H7 (cell line): Measurements from ENCODE around the gene FBXW8. TPM values are rescaled to one million over a fixed set of nuclear protein-coding genes. Genes with fewer than 3 reads are reported as not detected.

Source experiments
- DNase-seq: peaks from one replicate; pipeline ENCODE4 v3.0.0; 2012
- H3K27me3 ChIP-seq: 2 replicates; pipeline ENCODE4 v1.6.0; 2011; ENCODE audit warnings: mild to moderate bottlenecking, low read length; ENCODE audit not compliant: control insufficient read depth, insufficient read depth
- H3K36me3 ChIP-seq: replicated peaks from 2 replicates; pipeline ENCODE4 v1.5.1; 2011; ENCODE audit warnings: low read length; ENCODE audit not compliant: control insufficient read depth, insufficient read depth
- H3K4me3 ChIP-seq: 2 replicates; pipeline ENCODE4 v1.5.1; 2011; ENCODE audit warnings: low read depth, mild to moderate bottlenecking, control low read depth, low read length, moderate library complexity; ENCODE audit not compliant: insufficient read depth
- total RNA-seq: library from RNA; depleted of rRNA; stranded (reverse); fragments of >200 nt; shearing (Covaris generic); gene quantifications from 2 replicates; pipeline ENCODE4 v1.2.3, GENCODE V29; 2014

Gene FBXW8
- total RNA-seq, 1 experiment from 2014 or later: 10.4 TPM

DNA sequence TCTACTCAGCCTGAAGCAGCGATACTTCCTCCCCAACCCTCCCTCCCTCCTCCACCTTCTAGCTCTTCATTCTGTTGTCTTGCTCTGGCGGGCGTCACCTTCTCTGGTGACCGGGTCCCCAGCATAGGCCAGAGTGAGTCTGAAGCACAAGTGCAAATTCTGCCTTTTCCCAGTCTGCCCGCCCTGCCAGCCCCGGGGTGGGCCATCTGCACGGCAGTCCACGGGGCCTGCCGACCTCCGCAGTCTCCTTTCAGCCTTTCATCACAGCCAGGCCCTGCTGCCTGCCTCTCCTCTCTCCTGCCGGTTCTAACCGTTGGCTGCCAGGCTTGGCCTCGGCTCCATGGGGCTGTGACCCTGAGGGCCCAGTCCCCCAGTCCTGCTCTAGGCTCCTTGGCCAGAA is 129.7 kb downstream of the FBXW8 start:
- Histone ChIP-seq H3K36me3 (no peaks in the 10 kb centered on the region), H3K27me3 (no peaks in the 10 kb centered on the region), H3K4me3 (no peak overlapping the region)
- peak; percentile 68 for DNase-seq

DNA sequence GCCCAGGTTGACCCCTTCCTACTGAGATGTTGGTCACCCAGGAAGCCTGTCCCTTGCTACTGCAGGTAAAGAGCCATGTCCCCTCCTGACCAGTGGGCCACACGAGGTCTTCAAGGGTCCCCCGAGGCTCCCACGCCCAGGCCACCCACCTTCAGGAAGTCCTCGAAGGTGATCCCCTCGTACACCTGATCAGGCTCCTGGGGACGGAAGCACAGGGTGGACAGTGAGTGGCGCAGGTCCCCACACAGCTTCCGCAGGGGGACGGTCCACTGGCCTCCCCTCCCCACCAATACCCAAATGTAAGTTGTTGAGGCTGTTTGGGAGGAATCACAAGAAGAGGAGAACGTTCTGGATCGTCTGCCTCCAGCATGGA is 131.0 kb downstream of the FBXW8 start:
- Histone ChIP-seq H3K27me3 (no peaks in the 10 kb centered on the region), H3K4me3 (no peak overlapping the region), H3K36me3 (no peaks in the 10 kb centered on the region)
- no peak for DNase-seq

DNA sequence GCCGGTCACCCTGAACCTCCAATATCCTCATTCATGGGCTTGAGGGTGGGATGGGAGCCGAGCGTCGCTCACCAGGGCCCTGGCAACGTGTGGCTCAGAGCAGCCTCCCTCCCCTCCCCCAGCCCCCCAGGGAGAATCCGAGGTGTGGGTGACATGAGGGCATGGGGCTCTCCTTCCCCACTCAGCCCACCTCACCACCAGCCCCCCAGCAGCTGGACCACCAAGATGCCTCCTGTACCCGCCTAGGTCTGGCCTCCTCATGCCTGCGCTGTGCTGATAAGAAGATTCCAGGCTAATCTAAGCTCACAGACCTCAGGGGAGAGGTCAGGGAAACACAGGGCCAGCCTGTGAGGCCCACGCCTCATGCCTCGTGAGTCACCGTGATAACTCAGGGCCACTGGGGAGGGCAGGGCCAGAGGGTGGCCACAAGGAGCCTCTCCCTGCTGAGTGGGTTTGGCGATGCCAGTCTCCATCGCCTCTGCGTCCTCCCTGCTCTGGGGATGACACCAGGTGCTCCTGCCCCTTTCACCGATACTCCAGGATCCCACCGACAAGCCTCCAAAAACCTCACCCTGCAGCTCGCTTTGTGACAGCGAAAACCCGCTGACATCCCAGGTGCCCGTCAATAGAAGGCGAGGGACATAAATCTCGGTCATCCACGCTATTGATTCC is 131.6 kb downstream of the FBXW8 start:
- H3K36me3 ChIP-seq: no peaks in the 10 kb centered on the region
- no peak for DNase-seq
- no peak overlapping the region for H3K4me3 ChIP-seq
- H3K27me3 ChIP-seq: no peaks in the 10 kb centered on the region

DNA sequence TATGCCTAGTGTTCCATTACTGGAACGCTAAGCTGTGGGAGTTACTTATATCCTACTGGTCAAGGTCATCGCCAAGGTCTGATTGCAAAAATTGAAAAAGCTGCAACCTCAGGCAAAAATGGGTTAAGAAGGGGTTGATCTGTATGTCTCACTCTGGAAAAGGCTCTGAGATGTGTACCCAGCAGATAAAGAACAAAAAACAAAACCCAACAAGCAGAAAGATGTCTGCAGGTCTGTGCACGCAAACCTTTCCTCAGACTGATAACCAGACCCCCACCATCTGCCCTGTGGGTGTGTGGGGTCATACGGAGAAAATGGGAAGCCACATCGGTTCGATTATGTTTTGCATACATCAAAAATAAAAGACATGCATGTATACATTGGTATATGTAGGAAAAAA is 132.1 kb downstream of the FBXW8 start:
- H3K36me3 ChIP-seq: no peaks in the 10 kb centered on the region
- no peak overlapping the region for H3K4me3 ChIP-seq
- no peaks in the 10 kb centered on the region for H3K27me3 ChIP-seq
- no peak for DNase-seq

DNA sequence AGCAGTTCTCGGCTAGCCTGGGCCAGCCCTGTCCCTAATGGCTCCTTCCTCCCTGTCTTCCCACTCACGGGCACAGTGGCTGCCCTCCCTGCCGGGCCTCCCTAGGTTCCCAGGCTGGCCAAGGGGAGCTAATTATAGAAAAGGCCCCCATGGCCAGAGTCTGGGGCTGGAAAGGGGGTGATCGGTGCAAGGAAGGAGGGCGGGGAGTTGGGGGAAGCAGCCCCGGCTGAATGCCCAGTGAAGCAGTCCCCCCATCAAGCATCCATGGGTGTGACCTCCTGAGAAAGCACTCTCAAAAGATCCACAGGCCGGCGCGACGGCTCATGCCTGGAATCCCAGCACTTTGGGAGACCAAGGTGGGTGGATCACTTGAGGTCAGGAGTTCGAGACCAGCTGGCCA is 133.6 kb downstream of the FBXW8 start:
- Histone ChIP-seq H3K27me3 (no peaks in the 10 kb centered on the region), H3K36me3 (no peaks in the 10 kb centered on the region)
- no peak for DNase-seq

DNA sequence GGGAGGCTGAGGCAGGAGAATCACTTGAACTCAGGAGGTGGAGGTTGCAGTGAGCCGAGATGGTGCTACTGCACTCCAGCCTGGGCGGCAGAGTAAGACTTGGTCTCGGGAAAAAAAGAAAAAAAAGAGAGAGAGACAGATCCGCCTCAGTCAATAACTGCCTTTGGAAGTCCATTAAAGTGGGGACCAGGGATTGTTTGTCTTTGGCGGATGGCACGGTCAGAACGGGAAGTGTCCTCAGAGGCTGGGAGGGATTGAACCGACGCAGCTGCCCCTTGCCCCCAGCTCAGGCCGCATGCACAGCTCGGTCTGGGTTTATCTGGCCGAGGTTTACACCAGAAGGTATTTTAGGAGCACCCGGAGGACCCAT is 134.0 kb downstream of the FBXW8 start:
- H3K36me3 ChIP-seq: no peaks in the 10 kb centered on the region
- H3K27me3 ChIP-seq: no peaks in the 10 kb centered on the region
- no peak overlapping the region for H3K4me3 ChIP-seq
- DNase-seq: no peak

More for the DNA sequence above, 133.6 kb downstream of the FBXW8 start:
- H3K4me3 ChIP-seq: no peak overlapping the region

DNA sequence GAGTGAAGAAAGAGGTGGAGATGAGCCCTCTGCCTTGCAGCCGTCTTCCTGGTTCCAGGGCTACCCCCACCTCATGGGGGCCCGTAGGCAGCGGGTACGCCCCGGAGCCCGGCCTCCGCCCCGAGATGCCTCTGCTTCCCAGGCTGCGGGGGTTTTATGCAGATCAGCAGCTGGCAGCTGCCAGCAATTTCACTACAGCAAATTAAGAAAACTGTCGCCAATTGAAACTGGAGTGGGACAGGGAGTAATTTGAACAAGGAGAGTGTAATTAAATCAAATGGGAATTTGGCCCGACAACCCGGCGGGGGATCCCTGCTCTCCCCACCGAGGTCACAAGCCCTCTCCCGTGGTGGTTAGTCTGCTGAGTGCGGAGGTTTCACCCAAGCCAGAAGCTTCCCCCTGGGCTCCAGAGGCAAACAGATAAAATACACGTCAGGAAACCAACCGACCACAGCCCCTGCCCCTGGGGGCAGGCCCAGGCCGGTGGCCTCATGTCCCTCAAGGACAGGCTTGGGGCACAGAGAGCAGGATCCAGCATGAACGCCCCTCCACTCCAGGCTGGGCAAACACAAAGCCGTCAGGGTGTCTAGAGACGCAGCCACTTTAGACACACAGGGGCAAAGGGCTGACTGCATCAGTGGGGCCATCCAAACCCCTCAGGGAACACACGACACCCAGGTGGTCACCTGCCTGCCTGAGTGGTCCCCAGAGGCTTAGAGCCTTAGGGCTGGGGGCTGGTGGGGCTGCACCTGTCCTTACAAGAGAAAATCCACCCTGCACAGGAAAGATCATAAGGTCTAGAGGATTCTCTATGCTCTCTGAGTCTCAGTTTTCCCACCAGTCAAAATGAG is 134.6 kb downstream of the FBXW8 start:
- Histone ChIP-seq H3K27me3 (no peaks in the 10 kb centered on the region), H3K36me3 (no peaks in the 10 kb centered on the region), H3K4me3 (no peak overlapping the region)
- DNase-seq: peak; percentile 71

DNA sequence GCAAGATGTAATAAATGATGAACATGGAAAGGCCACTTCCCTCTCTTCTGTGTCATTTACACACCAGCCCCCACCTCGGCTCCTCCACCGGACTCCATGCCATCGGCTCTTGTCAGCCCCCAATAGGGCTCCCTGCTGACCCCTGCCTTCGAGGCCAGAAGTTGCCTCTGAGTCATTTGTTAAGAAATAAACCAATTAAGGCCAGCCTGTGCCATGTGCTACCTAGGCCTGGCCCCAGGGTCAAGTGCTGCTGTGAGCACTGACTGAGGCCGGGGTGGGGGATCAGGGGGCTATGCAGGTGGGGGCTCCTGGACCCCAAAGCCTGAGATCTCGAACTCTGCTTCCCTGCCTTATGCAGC is 135.2 kb downstream of the FBXW8 start:
- peak; percentile 80 for DNase-seq
- Histone ChIP-seq H3K36me3 (no peaks in the 10 kb centered on the region), H3K4me3 (no peak overlapping the region), H3K27me3 (no peaks in the 10 kb centered on the region)

DNA sequence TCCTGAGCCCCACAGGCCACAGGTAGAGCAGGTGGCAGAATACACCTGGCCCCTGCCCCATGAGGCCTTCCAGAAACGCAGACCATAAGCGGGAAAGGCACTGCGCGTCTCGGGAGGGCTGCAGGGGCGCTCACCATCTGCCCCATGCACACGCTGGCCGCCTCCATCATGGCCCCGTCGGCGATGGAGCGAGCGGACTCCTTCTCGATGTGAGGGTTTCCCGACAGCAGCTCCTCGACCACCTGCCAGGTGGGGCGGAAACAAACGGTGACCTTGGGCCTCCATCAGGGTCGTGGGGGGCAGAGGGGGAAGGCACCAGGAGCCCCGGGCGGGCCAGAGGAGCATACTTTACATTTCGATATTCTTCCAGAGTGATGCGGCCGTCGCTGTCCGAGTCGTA is 135.7 kb downstream of the FBXW8 start:
- Histone ChIP-seq H3K36me3 (no peaks in the 10 kb centered on the region), H3K4me3 (no peak overlapping the region), H3K27me3 (no peaks in the 10 kb centered on the region)
- no peak for DNase-seq

DNA sequence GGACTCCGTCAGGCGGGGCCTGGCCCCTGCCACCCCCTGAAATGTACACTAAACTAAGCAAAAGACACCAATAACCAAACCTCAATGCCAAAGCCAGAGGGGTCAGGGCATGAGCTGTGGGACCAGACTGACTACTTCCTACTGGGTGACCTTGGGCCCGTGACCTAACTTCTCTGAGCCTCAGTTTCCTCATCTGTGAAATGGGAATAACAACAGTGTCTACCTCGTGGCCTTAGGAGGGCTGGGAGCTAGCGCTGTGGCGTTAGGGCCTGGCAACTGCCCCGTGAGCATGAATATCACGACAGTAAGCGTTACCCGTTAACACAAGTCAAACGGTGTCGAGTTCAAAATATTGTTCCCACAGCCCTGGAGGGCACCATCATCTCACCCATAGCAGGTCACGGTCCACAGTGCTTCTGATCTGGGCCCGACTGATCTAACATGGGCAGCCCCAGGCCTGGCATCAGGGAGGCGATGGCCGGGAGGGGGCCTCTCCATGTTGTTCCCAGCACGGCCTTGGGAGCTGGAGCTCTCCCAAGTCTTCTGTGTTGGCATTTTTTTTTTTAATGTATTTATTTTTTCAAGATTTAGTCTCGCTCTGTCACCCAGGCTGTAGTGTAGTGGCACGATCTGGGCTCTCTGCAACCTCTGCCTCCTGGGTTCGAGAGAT is 136.2 kb downstream of the FBXW8 start:
- Histone ChIP-seq H3K4me3 (no peak overlapping the region), H3K36me3 (no peaks in the 10 kb centered on the region), H3K27me3 (no peaks in the 10 kb centered on the region)
- no peak for DNase-seq

DNA sequence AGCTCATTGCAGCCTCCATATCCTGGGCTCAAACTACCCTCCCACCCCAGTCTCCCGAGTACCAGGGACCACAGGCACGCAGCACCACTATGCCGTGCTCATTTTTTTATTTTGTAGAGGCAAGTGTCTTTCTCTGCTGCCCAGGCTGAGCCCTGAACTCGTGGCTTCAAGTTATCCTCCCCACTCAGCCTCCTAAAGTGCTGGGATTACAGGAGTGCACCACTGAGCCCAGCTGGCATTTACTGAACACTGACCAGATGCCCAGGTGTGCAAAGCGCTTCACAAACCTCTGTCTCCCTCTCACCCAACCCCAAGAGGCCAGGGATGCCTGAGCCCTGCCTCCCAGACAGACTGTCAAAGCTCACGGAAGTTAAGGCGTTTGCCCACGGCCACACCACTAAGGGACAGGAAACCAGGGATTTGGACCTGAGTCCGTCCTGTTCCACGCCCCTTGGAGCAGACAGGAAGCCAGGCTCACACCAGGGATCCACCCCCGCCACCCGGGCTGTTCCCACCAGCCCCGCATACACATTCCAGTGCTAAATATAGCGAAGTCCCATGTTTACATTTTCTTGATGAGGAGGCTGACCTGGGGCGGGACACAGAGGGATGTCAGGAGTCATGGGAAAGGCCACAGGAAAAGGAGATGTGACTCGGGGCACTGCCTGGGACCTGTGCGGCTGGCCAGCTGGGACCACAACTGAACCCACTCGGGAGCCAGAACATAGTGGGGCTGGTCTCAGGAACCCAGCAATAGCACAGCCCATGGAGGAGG is 137.2 kb downstream of the FBXW8 start:
- Histone ChIP-seq H3K36me3 (no peaks in the 10 kb centered on the region), H3K27me3 (no peaks in the 10 kb centered on the region), H3K4me3 (no peak overlapping the region)
- peak; percentile 70 for DNase-seq

DNA sequence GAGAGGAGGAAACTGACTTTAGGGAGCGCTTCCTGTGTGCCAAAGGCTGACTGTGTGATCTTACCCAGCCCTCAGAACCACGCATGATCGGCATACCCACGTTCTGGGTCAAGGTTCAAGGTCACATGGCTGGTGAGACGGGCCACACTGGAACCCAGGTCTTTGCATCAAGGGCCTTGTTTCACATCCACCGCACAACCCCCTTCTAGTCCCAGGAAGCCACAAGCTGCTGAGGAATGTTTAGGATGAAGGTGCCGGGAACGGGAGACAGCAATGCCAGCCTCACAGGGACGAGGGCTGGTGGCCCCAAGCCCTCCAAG is 137.8 kb downstream of the FBXW8 start:
- H3K27me3 ChIP-seq: no peaks in the 10 kb centered on the region
- H3K4me3 ChIP-seq: no peak overlapping the region
- peak; percentile 45 for DNase-seq
- H3K36me3 ChIP-seq: no peaks in the 10 kb centered on the region

DNA sequence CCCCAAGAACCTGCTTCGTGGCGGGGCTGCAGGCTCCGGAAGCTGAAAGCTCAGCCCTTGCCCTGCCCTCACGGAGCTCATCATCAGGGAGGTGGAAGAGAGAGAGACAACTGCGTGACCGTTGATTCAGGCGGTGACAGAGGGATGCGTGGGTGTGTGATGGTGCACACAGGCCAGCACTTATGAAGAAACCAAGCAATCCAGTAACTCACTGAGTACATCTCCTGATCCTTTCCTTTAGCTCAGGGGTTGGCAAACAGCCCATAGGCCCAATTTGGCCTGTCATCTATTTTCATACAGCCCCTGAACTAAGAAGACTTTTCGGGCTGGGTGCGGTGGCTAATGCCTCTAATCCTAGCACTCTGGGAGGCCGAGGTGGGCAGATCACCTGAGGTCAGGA is 138.5 kb downstream of the FBXW8 start:
- no peaks in the 10 kb centered on the region for H3K27me3 ChIP-seq
- DNase-seq: no peak
- no peak overlapping the region for H3K4me3 ChIP-seq
- no peaks in the 10 kb centered on the region for H3K36me3 ChIP-seq

DNA sequence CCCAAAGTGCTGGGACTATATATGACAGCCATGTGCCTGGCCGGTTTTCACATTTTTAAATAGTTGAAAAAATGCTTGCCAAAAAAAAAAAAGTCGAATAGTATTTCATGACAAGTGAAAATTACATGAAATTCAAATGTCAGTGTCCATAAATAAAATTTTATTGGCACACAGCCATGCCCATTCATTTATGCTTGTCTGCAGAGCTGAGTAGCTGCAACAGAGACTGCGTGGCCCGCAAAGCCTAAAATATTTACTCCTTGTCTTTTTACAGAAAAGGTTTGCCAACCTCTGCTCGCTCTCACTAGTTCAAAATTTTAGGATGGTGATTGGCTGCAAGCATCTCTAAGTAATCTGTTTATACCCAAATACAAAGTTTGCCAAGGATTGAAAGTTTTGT is 139.3 kb downstream of the FBXW8 start:
- DNase-seq: no peak
- Histone ChIP-seq H3K27me3 (no peaks in the 10 kb centered on the region), H3K36me3 (no peaks in the 10 kb centered on the region), H3K4me3 (no peak overlapping the region)

DNA sequence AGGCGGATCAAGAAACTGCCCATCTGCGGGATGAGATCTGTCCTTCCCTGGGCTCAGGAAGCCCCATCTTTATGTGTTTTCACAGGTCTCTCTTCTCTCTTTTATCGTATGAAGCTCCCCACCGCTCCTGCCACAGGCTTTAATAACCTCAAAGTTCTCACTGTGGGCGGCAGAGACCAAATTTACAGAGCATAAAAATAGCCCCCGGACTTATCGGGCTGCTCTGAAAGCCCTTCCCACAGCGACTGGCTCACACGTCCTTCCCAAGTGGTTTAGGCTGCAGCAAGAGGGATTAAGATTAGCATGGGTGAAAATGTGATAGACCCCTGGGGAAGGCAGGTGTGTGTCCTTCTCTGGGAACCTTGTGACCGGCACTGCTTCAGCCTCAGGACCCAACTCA is 140.6 kb downstream of the FBXW8 start:
- no peak for DNase-seq
- Histone ChIP-seq H3K27me3 (no peaks in the 10 kb centered on the region), H3K4me3 (no peak overlapping the region), H3K36me3 (no peaks in the 10 kb centered on the region)
